NCI-H128 (cell line): ENCODE data around the gene KIF26A.
A peak's percentile ranks its signal among the peaks of the same experiment; 100 is the strongest.

Experiments used
- DNase-seq: peaks from one replicate; lab custom pipeline; 2025; ENCODE audit not compliant: unreplicated experiment; lab: John Stamatoyannopoulos, UW

The KIF26A gene

DNA sequence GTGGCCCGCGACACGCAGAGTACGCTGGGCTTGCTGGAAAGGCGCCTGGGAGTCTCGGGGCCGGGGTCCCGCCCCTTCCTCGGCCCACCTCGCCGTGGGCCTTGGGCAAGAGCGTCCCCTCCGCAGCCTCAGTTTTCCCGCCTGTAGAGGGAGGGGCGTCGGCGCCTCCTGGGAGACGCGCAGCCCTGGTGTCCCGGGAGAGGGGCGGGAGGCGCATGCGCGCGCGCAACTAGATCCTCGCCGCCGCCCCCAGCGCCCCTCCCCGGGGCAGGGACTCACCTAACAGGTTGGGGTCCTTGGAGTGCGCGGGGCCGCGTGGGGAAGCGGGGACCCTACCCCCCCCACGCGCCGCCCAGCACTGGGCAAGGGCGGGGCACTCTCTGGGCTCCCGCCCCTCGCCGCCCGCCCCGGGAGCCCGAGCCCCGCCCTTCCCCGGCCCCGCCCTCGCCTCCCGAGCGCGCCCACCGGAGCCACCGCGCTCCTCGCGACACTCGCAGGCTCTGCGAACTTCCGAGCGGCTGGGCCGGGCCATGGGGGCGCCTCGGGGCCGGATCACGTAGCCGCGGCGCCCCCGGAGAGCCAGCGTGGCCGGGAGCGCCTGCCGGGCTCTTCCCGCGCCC, at the start of gene KIF26A:
TSS of gene KIF26A (plus strand) at position 490 of the 620 bp plus-strand sequence. CDS start 136 bp downstream, outside the sequence.
- no peak for DNase-seq

DNA sequence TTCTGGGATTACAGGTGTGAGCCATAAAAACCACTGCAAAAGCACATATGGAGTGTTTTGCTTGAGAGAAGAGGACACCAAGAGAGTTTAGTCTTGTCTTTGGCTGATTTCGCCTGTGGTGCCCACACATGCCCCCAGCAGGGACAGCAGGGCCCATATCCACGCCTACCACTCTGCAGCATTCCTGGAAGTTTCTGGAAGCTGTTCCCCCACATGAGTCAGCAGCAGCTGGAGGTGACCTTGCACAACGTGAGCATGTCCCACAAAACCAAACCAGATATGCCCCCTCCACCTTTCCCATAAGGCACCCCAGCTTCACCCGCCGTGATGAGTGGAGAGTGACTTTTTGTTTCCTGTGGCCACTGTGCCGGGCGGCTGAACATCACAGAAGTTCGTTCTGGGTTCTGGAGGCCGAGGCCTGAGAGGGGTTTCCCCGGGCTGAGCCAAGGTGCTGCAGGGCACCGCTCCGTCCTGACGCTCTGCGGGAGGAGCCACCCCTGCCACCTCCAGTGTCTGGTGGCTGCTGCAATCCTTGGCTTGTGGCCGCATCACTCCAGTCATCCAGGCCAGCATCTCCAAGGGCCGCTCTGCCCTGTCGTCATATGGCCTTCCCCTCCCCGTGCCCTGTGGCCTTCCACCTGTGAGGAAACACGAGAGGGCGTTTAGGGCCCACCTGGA, 48.2 kb upstream of the KIF26A start:
- DNase-seq: no peak

DNA sequence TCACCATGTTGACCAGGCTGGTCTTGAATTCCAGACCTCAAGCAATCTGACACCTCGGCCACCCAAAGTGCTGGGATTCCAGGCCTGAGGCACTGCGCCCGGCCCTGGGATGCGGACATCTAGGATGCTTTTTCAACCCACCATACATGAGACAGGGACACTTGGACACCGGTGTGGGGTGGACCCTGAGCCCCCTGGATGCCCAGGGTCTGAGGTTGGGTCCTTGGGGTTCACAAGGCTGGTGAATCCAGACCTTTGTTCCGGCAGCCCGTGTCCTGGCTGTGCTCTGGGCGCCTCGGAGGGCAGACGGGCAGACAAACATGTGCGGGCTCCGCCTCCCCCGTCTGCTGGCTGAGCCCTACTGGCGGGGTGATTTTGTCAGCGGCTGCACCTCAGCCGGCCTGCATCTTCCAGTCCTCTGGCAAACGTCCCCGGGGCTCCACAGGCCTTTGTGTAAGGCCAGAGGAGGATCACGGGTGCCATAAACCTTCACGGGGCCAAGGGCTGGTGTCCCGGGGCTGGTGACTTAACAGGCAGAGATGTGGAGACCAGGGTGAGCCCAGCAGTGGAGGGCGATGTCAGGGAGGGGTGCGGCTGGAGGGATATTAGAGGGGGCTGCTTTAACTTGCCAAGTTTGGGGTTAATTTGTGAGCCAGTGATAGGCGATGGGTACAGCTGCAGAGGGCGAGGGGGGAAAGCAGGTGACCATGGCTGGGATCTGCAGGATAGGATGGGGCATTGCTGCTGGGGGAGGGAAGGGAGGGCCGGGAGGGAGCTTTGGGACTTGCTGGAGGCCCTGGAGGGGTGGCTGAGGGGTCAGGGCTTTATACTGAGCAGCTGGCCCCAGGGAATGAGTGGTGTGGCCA, 47.1 kb upstream of the KIF26A start:
- DNase-seq: no peak

DNA sequence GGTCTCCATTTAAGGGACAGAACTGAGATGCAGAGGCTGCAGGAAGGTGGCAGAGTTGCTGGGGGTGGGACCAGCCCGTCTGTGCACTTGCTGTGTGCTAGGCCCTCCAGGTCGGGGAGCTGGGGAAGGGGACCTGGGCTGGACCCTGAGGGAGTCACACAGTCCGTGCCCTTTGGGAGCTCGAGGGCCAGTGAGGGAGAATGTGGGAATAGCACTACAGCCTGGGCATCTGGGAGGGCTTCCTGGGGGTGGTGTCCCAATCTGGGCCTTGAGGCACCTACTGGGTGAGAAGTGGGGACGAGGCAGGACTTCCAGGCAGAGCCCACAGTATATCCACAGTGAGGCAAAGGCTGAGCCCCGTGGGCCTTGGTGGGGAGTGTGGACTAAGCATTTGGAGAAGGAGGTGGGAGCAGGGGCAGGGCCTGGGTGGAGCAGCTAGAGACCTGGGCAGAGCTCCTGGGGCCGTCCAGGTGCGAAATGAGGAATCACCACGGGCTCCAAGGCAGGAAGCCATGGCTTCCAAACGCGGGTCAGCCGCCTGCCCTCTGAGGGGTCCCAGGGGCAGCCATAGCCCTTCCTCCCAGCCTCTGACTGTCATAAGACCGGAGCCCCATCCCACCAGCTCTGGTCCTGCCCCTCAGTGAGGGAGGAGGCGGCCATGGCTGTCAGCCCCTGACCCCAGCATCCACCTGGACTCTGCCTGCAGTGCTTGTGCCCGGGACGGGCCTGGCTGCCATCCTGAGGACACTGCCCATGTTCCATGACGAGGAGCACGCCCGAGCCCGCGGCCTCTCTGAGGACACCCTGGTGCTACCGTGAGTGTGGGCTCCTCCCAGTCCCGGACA, 46.2 kb upstream of the KIF26A start:
- DNase-seq: no peak

DNA sequence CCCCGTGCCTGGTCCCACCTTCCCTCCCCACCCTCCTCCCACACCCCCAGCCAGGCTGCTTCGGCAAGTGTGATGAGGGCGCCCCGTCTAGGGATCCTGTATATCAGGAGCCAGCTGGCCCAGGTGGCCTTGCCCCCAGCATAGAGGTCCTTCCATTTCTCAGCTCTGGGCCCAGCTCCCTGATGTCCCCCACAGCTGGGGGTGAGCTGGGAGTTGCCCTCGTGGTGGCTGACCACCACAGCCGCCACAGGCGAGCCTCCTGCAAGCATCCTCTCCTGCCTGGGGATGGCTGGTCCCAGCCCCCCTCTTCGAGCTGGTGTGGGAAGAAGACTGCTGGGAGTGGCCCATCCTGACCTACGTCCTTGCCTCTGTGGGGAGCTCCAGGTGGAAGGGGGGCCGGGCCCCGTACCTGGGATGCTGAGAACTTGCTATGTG, 45.4 kb upstream of the KIF26A start:
- no peak for DNase-seq

DNA sequence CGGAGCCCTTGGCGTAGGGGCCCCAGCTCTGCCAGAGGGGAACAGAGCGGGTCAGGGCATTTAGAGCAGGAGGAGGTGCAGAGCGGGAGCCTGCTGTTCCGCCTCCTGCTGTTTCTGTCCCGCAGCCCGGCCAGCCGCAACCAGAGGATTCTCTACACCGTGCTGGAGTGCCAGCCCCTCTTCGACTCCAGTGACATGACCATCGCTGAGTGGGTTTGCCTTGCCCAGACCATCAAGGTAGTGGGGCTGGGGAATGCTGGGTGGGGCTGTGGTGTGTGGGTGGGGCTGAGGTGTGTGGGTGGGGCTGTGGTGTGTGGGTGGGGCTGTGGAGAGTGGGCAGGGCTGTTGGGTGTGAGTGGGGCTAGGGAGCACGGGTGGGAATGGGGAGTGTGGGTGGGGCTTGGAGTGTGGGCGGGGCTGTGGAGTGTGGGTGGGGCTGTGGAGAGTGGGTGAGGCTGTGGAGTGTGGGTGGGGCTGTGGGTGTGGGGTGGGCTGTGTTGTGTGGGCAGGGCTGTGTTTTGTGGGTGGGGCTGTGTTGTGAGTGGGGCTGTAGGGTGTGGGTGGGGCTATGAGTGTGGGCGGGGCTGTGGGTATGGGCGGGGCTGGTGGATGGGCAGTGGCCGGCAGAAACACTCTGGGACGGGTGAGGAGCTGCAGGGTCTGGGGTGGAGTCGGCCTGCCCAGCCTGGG, 44.9 kb upstream of the KIF26A start:
- no peak for DNase-seq

DNA sequence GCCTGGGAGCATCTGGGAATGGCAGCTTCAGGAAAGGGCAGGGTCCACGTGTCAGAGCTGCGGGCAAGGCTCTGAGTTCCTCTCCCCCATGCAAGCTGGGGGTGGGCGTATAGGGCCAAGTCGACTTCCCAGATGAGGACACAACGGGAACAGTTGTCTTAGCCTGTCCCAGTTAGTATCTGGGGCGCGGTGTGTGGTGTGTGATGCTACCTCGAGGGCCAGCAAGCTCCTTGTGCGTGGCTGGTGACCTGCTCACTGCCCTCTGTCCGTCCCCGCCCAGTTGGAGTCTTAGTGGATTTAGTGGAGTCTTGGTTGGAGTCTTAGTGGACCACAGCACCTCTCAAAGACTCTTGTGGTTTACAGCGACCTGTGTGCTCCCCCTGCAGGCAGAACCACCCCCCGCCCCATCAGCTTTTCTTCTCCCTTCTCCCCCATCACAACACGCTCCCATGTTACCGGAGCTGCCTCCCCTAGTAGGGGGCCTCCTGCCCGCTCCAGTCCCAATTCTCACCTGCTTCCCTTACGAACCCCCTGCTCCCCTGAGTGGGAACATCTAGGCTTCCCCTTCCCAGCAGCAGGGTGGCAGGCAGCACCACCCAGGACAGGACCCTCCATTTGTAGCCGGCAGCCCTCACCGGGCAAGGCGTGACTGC, 44.2 kb upstream of the KIF26A start:
- DNase-seq: no peak

DNA sequence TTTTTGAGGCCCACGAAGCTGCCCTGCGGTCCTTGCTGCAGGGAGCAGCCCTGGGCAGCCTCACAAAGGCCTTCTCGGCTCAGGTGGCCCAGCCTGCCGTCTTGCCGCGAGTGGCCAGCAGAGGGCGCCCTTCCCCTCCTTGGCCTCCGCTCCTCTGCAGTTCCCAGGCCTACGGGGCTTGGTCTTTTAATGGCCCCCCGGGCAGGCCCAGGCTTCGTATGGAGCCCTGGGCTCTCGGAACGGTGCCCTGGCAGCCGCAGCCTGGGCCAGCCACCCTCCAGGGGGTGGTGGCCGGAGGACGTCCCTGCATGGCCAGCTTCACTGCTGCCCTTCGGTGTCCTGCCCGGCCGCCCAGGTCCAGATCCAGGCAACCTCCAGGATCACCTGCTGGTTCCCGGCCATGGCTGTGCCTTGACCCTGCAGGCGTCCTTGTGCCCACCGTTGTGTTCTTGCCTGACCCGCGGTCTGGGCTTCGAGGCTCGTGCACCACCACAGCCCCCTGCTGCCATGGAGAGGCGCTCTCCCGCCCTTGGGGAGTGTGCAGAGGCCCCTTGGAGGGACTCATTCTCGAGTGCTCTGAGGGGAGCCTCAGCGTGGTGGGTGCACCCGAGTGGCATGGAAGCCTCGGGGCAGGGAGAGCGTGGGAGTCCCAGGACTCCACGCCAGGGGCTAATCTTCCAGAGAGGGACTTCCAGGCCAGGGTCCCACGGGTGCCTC, 43.5 kb upstream of the KIF26A start:
- DNase-seq: peak; percentile 58

DNA sequence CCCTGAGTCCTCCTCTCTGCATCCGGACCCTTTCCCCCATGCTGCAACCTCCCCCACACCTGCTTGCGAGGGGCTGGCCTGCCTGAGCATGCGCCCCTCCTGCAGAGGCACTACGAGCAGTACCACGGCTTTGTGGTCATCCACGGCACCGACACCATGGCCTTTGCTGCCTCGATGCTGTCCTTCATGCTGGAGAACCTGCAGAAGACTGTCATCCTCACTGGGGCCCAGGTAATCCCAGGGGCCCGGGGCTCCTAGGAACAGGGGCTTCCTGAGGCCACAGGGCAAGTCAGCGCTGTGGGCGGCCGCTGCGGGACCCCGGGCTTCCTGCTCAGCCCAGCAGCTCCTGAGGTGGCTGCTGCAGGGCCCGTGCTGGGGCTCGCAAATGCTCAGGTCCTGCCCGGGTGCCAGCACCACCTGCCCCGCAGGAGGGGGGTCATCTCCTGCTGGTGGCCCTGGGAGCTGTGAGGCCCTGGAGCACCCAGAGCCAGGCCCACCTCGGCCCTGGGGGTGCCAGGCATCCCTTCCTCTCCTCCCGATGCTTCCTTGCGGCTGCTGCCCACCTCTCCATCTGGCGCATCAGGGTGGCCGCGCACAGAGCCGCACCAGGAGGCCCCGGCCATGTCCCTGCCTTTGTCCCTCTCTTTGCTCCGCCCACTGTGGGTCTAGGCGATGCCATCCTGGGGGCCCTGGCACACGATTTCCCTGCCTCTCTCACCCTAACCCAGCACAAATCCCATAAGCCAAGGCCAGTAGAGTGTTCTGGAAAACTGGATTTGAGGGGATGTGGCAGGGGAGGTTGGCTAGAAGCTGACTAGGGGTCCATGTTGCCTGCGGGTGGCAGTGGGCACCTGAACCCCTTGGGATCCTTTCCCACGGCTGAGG, 42.7 kb upstream of the KIF26A start:
- DNase-seq: no peak

DNA sequence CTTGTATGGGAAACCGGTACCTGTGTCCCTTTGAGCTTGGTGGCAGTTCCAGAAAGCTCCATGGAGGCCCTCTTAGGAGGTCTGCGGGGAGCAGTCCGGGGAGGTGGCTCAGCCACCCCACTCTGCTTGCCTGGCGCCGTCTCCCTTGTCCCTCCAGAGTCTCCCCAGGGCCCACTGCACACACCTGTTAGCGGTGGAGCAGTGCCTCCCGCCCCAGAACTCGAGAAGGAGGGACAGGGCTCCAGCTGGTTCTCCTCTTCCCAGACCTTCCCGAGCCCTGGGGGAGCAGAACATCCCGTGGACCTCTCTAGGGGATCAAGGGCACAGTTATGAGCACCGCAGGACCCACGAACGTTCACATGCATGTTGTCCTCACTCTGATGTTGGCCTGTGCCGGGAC, 42.1 kb upstream of the KIF26A start:
- no peak for DNase-seq

DNA sequence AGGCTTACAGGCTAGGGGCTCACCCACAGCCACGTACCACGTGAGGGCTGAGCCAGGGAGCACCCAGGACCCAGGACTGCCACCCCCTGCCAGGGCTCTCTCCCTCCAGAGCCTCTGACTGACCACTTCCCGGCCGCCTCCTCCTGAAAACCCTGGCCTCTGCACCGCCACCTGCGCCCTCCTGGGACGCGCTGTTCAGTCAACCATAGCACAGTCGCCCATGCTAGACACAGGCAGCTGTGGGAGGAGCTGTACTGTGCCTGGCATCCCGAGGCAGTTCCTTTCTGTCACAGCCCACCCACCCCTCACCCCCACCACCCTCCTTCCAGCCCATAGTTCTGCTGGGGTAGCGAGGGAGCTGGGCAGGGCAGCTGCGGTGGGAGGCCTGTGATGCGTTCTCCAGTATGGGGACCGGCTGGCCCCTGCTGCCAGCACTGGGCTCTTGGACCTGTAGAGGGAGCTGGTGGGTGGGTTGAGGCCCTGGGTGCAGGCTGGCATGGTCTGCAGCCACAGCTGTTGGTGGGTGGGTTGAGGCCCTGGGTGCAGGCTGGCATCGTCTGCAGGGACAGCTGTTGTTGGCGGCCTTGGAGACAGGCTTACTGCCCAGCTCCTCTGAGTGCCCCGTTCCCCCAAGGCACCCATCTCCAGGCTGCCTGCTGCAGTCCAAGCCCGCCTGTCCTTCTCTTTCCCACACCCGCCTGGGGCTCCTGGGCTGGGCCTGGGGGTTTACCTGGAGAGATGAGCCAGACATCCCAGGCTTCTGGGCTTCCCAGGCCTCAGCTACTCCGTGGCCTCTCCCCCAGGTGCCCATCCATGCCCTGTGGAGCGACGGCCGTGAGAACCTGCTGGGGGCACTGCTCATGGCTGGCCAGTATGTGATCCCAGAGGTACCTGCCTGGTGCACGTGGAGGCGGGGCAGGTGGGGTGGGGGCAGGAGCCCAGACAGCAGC, 41.4 kb upstream of the KIF26A start:
- no peak for DNase-seq

DNA sequence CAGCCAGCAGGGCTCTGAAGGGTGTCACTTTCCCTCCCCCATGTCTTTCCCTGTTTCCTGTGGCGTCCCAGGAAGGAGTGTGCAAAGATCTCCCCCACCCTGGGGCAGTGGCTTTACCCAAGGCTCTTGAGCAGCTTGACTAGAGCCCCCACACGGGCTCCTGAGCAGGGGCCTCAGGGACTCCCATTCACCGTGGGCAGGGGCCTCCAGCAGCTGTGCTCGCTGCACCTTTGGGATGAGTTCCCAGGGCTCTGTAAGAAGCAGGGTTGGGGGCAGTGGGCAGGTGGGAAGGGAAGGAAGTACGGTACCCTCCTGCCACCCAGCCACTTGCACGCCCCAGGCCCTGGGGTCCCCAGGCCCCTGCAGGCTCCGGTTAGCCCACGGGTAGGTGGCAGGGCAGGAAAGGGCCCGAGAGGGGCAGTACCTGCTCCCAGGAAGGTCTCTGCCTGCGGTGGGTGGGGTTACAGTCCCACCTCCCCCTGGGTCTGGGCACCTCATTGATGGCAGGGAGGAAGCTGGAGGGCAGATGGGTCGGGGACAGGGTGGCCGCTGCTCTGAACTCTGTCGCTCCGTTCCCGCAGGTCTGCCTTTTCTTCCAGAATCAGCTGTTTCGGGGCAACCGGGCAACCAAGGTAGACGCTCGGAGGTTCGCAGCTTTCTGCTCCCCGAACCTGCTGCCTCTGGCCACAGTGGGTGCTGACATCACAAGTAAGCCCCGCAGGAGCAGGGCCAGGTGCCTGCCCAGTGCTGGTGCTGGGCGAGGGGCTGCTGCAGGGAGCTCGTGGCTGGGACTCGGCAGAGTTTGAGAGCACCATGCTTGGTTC, 39.9 kb upstream of the KIF26A start:
- DNase-seq: no peak

DNA sequence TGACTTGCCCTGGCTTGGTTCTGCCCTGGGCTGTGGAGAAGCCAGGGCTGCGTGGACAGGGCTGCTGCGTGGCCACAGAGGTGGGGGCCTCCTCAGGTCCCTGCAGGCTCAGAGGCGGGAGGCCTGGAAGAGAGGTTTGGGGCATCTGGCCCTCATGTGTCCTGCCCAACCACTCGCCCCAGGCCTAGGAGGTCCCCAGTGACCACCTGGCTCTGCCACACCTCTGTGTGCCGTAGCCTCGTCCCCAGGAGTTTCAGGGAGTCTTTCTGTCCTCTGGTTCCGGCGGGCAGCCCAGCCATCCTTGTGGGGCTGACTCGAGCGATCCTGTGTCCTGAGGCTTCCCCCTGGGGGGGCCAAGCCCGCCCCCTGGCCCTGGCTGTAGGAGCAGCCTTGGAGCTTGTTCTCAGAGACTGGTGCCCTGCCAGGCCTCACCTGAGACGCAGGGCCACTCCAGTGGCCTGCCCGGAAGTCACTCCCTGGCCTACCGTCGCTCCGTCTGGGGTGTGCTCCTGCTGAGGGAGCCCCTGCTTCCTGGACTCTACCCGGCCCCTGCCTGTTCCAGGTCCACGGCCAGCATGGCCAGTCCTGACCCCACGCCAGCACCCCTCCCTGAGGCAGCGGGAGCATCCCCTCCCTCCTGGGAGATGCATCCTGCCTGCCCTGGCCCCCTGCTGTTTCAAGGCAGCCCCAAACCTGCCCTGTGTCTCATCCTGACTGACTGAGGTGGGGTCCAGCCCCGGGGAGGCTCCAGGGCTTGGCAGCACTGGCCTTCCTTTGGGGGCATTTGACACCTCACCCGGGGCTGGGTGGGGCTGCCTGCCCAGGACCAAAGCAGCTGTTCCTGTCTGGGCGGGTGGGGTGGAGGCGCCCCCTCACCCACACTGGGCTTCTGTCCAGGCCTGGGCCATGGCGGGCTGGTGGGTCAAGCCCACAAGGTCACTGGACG, 39.0 kb upstream of the KIF26A start:
- DNase-seq: no peak

DNA sequence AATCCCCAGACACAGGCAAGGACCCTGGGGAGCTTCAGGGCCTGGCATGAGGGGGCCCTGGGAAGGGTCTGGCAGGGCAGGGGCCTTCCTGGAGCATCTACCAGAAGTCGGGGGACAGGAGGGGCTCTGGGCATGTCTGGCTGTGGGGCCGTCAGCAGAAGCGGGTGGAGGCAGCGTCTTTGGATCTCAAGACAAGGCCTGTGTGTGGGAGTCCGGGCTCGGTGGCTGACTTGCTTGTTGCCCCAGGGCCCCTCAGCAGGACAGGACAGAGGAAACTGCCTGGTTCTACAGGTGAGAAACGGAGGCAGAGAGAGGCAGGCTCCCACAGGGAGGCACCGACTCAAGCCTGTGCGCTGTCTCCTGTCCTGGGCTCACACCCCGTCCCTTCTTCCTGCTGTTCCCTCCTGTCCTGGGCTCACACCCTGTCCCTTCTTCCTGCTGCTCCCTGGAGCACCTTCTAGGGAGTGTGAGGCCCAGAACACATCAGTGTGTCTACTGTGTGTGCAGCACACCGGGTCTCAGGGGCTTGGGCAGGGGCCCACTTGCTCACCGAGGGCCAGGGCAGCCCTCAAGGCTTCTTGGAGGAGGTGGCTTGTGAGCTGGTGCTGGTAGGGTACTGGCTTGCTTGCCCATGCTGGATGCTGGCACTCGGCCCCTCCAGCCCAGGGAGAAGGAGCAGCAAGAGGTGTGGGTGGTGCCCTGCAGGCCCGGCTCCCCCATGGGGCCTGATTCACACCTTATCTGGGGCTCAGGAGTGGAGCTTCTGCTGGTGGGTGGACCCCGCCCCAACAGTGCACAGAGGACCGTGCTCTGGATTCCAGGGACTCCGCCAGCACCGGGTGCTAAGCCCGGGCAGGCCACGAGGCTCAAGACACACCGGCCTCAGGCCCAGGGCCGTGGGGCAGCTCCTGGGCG, 38.0 kb upstream of the KIF26A start:
- DNase-seq: no peak
